ENCODE measurements around the gene LYRM4.

Gene LYRM4

DNA sequence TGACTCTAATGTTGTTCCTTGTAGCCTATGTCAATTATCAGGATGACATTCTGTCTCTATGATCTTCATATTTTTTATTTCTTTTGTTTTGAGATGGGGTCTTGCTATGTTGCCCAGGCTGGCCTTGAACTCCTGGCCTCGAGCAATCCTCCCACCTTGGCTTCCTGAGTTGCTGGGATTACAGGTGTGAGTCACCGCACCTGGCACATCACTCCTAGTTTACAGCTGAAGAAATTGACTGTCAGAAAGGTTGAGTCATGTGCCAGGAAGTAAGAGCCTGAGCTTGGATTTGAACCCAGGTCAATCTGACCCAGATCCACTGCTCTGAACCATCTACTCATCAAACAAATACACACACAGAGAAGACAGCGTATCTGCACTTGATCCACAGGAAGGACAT lies 161.2 kb downstream of the LYRM4 start:
- no peak for DNase-seq (ENCODE audit: low read depth, low spot score)

DNA sequence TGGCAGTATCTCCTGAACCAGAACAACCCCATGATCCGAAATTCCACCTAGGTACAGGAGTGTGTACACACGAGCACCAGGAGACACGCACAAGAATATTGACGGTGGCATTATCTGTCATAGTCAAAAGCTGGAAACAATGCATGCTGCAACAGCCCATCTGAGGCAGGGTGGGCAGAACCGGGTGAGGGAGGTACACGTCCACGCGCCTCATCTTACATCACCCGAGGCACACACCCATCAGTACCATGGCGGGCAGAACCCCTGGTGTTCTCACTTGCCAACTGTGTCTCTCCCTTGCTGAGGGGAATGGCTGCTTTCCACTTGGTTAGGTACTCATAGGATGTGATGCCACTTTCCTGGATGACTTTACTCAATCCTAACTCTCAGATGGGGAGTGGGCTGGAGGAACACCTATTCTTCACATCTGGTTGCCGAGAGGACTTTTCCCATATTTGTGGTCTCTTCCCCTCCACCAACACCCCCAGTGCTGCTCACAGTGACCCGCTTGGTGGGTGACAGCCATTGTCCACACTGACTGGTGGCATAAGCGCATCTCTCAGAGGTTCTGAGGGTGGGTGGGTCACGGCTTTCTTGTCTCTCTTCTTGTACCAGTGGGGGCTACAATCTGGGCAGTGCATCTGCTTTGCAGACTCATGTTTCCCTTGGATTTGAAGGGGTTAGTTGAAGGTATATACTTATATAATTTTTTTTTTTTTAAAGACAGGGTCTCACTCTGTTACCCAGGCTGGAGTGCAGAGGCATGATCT lies 162.1 kb downstream of the LYRM4 start:
- DNase-seq (ENCODE audit: low read depth, low spot score), result no peak

DNA sequence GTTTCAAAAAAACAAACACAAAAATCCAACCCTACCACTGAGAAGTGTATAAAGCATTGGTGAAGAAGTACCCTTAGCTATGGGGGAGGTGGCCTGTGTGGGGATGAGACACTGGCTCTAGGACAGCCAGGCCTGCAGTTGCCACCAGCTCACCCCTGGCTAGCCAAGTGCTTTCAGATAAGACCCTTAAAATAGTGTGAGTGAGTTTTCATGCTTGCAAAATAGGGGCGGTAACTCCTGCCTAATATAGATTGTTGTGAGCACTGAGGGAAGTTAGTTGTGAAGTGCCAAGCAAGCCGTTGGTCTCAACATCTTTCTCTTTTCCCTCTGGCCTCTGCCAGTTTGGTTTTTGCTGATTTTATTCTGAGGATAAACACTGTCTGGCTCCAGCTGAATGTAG lies 164.3 kb downstream of the LYRM4 start:
- no peak for DNase-seq (ENCODE audit: low read depth, low spot score)

DNA sequence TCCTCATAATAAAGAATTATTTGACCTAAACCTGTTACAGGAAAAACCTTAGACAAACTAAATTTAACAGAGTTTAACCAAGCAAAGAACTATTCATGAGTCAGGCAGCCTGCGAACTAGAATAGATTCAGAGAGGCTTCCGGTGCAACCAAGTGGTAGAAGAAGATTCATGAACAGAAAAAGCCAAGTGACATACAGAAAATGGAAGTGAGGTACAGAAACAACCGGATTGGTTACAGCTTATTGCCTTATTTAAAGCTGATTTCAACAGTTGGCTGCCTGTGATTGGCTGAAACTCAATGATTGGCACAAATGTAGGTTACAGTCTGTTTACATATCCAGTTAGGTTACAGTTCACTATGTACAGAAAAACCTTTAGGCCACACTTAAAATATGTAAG lies 165.5 kb downstream of the LYRM4 start:
- DNase-seq (ENCODE audit: low read depth, low spot score), result no peak

DNA sequence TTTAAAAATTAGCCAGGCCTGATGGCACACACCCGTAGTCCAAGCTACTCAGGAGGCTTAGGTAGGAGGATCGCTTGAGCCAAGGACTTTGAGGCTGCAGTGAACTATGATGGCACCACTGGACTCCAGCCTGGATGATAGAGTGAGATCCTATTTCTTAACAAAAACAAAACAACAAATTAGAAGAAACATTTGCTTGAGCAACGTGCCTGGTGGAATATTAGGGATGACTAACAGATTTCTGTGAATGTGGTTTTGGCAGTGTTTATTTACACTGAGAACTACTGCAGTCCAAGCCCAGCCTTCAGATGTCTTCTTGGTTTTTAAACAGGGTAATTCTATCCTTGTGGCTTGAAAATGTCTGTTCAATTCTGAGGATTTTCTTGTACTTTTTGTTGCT lies 166.4 kb downstream of the LYRM4 start:
- no peak for DNase-seq (ENCODE audit: low read depth, low spot score)

DNA sequence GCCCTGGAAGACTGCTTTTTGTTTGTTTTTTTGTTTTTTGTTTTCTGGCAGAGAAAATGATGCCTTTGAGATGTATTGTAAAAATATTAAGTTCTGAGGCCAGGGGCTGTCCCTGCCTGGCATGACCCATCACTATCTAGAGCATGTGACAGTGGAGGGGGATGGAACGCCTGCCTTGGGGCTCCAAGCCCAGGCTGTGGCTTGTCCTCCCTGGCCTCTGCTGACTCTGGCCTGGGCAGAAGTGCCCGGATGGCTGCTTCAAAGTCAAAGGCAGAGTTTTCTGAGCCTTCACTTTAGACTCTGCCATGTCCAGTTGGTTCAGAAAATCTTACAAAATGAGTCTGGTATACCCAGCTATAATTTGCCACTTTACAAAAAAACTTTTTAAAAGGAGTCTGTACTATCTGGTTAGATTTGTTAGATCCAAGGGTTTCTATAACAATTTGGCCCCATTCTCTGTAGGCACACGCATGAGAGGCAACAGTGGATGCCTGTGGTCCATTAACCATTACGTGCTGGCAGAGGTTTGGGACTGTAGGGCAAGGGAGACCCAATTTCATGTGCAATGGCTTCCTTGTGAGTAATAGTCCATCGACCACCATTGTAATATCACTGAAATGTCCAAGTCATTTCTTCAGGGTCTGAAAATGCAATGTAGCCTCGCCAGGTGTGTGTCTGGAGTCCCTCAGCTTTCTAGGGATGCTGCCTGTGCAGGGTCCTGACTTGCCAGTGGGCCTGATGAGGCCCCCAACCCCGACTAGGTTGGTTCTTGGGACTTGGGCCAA lies 167.3 kb downstream of the LYRM4 start:
- no peak for DNase-seq (ENCODE audit: low read depth, low spot score)

DNA sequence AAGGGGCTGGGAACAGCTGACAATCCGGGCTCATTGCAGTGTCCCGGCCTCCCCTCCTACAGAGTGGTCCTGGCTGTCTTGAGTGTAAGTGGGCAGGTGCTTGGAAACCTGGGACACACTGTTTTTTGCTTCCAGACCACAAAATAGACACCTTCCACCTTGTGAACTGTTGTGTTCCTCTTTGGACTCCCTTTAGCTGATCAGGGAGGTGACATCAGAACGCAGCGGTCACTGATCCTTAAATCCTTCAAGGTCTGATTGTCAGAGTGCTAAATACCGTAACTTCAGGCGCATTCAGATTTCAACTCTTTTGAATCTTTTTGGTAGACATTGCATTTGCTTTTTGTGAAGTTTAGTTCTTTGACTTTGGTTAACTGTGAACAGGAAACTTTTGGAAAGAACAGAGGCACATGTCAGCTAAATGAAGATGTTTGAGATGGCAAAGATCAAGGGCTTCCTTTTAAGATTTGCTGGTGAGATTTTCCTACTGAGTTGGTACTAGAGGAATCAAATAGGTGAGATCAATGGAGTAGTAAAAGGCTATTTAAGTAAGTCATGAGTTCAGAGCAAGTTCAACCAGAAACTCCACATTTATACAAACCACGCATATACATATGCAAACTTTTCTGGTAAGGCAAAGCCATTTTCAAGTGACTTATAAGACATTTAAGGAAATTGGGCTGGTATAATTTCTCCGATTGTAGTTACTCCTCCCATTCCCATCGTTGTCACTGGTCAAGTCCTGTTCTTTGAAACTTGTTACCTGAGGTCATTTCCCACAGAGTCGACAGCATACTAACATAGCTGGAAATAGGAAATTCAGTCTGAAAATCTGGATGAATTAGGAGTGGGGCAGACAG lies 169.3 kb downstream of the LYRM4 start:
- DNase-seq (ENCODE audit: low read depth, low spot score), result no peak

DNA sequence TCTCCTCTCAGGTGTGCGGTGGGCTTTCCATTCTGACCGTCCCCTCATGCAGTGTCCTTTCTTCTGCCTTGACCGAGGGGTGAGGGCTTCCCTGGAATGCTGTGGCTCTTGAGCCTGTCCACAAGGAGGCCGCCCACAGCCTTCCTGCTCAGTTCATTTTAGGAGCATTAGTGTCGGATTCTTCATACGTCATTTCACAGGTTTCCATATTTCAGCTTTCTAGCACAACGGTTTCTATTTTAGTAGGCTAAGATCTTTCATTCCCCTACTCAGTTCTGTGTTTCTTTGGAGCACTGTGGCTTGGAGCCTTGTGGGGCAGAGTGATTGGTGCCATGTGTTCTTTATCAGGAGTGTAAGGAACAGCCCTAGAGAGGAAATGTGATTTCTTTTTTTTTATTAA lies 170.1 kb downstream of the LYRM4 start:
- DNase-seq (ENCODE audit: low read depth, low spot score), result no peak

DNA sequence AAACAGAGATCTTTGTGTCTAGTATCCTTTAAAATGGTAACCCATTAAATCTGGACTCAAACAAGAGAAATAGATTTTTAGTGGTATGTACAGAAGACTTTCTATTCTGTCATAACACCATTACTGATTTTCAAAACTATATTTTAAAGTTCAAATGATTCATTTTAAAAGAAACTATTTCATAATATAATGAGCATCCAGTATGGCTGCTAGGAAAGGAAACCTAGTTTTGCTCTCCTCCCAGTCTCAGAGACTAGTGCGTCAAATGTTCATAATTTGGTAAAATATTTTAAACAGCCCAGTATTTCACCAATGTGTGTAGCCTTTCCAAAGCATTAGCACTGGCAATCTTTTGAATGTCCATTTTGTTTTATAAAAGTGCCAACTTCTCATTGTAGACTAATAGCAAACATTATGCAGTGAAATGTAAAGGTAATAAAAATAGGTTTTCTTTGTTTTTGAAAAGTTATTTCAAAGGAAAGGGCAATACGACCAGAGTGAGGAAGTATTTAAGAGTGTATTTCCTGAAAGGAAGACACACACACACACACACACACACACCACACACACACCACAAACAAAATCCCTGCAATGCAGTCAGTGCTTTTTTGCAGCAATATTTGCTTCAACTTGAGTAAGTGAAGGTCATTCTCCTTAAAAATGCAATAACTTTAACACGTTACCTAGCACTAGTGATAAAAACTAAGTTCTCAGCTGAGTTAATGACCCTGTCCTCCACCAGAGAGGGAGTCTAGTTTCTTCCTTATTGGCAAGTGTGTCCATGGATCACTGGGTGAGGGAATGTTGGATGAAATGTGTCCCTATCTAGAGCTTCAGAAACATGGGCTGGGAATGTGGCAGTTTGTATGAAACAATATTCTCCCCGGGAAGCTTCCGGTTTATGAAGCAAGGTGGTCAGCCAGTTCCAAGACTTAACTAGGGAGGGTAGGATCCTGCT lies 171.0 kb downstream of the LYRM4 start:
- no peak for DNase-seq (ENCODE audit: low read depth, low spot score)

DNA sequence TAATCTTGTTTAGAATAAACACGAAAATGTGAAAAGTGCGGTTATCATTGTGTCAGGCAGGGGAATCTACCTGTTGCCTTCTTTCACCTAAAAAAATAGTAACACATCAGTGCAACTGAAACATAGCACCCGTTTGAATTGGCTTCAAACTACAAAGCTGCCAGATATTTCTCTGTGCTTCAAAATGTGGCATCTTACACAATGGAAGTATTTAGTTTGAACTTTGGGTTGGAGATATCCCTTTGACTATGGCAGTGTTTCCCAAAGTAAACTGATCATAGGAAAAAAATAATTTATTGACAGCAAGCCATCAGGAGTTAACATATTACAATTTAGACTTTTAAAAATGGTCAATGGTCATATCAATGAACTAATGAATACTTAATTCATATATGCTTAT lies 172.0 kb downstream of the LYRM4 start:
- DNase-seq (ENCODE audit: low read depth, low spot score), result no peak

DNA sequence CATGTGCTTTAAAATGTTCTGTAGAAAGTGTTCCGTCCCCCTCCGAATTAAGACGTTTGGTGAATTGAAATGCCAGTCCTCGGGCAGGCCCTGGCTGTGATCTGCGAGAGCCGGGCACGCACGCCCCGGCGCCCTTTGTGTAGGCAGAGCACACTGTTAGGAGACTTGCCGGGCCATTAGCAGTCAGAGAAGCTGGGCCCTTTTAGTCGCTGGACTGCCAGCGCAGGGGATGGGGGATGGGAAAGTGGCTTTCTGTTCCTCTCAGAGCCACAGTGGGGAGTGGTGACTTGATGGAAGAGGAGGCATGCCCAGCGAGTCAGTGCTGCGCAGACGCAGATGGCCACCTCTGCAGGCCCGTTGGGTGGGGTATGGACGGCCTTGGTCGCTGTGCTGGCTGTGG lies 173.4 kb downstream of the LYRM4 start:
- DNase-seq (ENCODE audit: low read depth, low spot score), result no peak

DNA sequence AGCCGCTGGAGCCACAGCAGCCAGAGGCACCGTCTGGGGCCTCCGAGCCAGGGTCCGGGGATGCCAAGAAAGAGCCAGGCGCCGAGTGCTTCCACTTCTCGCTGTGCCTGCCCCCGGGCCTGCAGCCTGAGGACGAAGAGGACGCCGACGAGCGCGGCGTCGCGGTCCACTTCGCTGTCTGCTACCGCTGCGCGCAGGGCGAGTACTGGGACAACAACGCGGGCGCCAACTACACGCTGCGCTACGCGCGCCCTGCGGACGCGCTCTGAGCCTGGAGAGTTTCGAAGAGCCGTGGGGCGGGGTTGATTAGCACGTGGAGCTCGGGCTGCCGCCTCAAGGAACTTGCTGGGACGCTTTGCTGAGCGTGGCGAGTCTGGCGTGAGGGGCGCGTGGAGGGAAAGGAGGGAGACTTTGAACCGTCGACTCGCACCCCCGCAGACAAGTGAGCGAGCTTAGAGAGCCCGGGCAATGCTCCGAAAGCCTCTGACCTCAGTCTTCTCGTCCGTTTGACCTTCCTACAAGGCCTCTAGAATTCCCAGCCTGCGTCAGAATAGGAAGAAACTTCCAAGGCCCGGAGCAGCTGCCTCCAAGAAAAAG lies 174.4 kb downstream of the LYRM4 start:
- no peak for DNase-seq (ENCODE audit: low read depth, low spot score)

DNA sequence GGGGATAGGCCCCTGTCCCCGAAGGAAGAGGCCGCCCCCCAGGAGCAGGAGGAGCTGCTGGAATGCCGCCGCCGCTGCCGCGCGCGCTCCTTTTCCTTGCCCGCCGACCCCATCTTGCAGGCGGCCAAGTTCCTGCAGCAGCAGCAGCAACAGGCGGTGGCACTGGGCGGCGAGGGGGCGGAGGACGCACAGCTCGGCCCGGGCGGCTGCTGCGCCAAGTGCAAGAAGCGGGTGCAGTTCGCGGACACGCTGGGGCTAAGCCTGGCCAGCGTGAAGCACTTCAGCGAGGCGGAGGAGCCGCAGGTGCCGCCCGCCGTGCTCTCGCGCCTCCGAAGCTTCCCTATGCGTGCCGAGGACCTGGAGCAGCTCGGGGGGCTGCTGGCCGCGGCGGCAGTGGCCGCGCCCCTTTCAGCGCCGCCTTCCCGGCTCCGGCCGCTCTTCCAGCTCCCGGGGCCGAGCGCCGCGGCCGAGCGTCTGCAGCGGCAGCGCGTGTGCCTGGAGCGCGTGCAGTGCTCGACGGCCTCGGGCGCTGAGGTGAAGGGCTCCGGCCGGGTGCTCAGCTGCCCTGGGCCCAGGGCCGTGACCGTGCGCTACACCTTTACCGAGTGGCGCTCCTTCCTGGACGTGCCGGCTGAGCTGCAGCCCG lies 175.0 kb downstream of the LYRM4 start:
- DNase-seq (ENCODE audit: low read depth, low spot score), result no peak

DNA sequence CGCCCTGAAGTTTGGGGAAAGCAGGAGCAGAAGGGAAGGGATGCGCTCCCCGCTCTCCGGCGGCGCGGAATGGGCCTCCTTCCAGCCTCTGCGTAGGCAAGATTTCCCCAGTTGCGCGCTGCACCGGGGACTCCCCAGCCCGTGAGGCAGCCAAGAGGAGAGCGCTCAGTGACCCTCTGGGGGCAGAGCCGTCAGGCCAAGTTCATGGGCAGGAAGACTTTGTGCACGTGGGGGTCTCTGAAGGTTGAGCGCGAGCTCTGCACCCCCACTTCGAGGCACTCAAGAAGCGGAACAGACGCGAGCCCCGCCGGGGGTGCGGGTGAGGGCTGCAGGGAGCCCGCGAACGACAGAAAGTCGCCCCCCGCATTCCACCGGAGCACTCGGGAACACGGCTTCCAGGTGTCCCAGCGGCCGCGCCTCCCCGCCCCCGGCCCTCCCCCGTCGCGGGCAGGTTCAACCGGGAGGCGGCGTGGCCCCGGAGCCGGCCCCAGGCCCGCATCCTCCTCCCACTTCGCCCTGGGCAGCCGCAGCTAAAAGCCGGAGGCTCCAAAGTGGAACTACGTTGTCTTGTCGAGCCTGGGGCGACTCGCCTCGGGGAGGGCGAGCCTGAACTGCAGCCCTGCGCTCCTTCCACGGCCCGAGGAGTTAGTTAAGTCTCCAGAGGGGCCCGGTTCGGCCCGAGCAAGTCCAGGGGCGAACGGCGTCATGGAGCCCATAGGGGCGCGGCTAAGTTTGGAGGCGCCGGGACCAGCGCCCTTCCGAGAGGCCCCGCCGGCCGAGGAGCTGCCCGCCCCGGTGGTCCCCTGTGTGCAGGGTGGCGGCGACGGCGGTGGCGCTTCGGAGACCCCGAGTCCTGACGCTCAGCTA lies 175.7 kb downstream of the LYRM4 start, which contains the start of gene PPP1R3G:
PPP1R3G (plus strand) TSS at position 561 of the 867 bp plus-strand sequence; CDS start at position 706, 145 bp downstream.
- no peak for DNase-seq (ENCODE audit: low read depth, low spot score)

DNA sequence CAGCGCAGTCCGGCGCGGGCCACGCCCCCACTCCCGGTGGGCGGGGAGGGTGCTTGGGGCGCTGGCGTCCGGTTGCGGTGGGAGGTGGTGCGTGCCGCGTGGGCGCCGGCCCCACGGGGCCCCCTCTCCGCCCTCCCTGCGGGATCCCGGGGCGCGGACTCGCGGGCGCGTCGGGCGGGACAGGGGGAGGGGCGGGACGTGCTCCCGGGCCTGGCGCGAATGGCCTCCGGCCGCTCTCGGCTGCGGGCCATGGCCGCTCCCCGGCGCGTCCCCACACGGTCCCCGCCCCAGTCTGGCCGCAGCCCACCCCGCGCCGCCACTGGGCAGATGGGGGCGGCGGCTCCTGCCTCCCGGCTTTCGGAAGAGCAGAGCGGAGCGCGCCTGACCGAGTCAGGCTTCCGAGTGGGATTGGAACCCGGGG lies 176.4 kb downstream of the LYRM4 start:
- no peak for DNase-seq (ENCODE audit: low read depth, low spot score)

DNA sequence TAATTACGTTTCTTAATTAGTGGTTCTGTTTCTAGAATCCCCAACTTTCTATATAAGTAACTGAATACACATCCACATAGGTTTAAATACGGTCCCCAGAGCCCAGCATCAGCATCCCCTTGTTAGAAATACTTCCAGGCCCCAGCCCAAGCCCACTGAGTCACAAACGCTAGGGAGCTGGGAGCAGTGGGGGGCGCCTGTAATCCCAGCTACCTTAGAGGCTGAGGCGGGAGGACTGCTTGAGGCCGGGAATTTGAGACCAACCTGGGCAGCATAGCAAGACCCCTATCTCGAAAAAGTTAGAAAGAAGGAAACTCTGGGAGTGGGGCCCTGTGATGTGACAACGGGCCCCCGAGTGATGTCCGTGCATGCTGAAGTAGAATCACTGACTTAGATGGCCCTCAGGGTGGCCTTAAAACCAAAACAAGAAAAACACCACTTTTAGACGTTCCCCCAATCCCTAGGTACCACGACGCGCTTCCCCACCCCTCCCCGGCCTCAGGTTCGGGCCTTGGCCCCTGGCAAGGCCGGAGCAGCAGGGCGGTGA lies 176.9 kb downstream of the LYRM4 start:
- DNase-seq (ENCODE audit: low read depth, low spot score), result no peak

DNA sequence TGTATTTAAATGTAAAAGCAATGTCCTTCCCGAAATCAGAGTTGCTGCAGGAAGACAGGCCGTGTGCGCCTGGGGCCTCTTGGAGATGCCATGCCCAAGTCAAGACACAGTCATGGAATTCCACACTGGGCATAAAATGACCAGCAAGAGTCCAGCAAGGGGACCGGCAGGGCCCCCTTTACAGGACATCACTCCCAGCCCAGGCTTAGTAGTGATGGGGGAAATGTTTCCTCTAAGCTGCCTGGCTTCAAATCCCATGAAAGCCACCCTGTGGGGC lies 177.5 kb downstream of the LYRM4 start:
- DNase-seq (ENCODE audit: low read depth, low spot score), result no peak

DNA sequence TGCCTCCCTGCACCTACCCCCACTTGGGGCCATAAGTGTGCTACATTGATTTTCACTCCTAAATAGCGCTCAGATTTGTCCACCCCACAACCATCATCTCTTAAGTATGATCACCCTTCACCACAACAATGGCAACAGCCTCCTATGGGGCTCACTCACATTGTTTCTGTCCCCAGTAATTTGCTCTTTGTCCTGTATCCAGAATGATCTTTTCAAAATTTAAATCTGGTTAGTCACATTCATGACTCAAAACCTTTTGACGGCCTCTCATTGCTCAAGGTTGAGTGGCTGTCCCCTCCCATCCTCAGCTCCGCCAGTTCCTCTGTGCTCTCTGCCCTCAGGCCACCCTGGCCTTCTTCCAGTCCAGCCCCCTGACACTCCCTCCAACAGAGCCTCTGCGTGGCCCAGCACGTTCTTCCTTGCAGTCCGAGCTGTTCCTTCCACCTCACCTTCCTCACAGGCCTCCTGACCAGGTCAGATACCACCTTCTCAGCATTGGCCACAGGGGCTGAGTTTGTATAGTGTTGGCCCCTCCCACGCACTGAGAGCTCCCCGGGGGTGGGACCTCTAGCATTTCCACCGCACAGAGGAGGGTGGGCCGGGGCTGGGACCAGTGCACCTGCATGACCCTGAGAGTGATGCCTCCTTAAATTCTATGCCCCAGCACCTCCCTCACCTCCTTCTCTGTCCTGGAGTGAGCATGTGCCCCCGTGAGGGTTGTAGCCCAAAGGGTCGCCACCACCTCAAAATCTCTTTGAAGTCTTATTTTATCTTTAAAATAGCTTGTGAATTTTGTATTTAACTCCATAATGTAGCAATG lies 178.1 kb downstream of the LYRM4 start:
- no peak for DNase-seq (ENCODE audit: low read depth, low spot score)

Data from activated naive CD8-positive, alpha-beta T cell treated with anti-CD3 and anti-CD28 coated beads, Interleukin-2, amount 50 U/mL, for 16 hours (primary cell).